GM18867 (cell line): ENCODE results near the gene EFNA3.
"Not testable (repeated sequence)": the region's sequence is repeated elsewhere in the genome, so short reads cannot be mapped to it uniquely, and the experiment has no call there.

ENCODE experiments used
- ATAC-seq: cut with Tn5 transposase; IDR thresholded peaks from one replicate; pipeline ENCODE4 v1.9.1; 2021; ENCODE audit warnings: mild to moderate bottlenecking, moderate library complexity; ENCODE audit not compliant: unreplicated experiment

The EFNA3 gene

GRCh38 chr1:155107309-155108264 lies 28.9 kb downstream of the EFNA3 start:
- ATAC-seq = no peak

GRCh38 chr1:155108296-155108695 lies 29.7 kb downstream of the EFNA3 start:
- ATAC-seq = no peak

GRCh38 chr1:155110381-155110780 lies 31.7 kb downstream of the EFNA3 start:
- no peak for ATAC-seq

DNA sequence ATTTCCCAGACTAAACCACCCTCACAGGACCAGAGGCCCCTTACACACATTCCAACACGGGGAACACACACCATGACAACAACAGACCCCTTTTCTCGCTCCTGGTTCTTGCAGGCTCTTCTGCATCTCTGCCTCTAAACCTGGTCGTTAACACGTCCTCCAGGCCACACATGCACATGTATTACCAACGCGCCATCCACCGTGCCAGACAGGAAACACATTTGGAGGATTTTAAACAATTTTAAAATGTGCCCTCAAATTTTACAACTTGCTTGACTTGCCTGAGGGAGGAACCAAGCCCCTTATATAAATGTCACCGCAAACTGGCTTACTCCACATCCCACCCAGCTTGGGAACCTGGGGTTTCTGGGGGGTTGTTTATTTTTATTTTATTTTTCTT lies 32.2 kb downstream of the EFNA3 start:
- no peak for ATAC-seq

DNA sequence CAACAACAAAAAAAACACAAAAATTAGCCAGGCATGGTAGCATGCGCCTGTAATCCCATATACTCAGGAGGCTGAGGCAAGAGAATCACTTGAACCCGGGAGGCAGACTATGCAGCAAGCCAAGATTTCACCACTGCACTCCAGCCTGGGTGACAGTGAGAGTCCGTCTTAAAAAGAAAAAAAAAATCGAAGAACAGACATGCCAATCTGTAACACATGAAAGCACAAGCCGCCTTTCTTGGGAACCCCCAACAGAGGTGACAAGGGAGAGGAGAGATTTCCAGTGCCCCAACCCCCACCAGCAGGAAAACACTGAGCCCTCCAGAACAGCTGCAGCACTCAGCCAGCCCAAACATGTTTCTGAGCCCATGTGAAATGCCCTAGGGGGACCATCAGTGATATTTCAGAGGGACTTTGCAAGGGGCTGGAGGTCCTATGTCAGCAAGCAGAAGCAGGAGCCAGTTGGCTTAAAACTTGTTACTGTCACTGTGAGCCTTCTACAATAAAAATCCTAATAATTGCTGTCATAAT lies 34.9 kb downstream of the EFNA3 start:
- ATAC-seq = no peak

- no peak for ATAC-seq
Measured at GRCh38 chr1:155116113-155116764, 37.6 kb downstream of the EFNA3 start.

DNA sequence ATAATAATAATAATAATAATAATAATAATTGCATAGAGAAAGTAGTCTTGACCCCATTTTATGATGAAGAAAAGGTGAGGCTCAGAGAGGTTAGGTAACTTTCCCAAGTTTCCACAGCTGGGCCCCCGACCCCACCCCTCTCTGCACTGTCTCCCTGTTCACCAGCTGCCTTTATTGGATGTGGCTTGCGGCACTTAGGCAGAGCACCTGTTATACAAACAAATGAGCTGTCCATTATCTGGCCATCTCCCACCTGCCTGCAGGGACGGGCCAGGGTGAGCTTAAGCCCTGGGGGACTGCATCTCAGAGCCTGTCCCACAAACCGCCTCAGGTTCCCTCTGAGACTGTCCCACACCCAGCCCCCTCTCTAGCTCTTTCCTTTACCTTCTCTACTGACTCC lies 39.0 kb downstream of the EFNA3 start:
- ATAC-seq = no peak

DNA sequence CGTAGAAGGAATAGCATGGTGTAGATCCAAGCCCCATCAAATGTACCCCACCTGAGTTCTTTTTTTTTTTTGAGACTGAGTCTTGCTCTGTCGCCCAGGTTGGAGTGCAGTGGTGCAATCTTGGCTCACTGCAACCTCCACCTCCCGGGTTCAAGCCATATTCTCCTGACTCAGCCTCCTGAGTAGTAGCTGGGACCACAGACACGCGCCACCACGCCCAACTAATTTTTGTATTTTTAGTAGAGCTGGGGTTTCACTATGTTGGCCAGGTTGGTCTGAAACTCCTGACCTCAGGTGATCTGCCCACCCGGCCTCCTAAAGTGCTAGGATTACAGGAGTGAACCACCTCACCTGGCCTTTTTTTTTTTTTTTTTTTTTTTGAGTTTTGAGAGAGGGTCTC lies 39.5 kb downstream of the EFNA3 start:
- ATAC-seq = not testable (repeated sequence)

DNA sequence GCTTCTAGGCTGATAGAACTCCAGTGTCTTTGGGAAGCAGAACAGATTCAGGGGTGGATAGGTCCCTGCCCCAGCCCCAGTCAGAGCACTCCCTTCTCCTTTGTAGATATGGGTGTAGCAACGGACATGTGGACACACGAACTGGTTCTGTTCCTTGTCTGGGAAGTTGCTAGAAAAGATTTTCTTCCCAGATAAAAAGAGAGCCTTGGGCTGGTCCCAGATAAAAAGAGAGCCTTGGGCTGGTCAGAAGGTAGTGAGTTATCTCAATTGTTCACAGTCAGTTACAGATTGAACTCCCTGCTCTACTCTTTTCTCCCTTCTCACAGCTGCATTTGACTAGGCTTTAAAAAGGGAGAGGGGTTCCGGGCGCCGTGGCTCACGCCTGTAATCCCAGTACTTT lies 41.6 kb downstream of the EFNA3 start:
- ATAC-seq = no peak

GRCh38 chr1:155121249-155121648 lies 42.6 kb downstream of the EFNA3 start:
- no peak for ATAC-seq

DNA sequence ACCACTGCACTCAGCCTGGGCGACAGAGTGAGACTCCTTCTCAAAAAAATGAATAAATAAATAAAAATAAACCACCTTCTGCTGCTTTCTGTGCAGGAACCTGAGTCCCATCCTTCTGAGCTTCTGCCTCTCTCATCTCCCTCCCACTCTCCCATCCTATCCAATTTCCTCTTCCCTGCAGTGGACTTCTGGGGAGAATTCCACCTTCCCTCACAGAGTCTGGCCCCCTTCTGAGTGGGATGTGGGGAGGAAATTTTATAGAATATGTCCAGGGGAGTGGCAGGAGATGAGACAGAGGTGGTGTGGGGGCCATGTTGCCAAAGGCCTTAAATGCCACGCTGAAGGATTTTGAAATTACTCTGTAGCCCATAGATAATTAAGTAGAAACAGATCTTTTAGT lies 43.7 kb downstream of the EFNA3 start:
- no peak for ATAC-seq

GRCh38 chr1:155123801-155124200 lies 45.2 kb downstream of the EFNA3 start:
- no peak for ATAC-seq

- no peak for ATAC-seq
Measured at GRCh38 chr1:155124503-155125463, 46.1 kb downstream of the EFNA3 start.

DNA sequence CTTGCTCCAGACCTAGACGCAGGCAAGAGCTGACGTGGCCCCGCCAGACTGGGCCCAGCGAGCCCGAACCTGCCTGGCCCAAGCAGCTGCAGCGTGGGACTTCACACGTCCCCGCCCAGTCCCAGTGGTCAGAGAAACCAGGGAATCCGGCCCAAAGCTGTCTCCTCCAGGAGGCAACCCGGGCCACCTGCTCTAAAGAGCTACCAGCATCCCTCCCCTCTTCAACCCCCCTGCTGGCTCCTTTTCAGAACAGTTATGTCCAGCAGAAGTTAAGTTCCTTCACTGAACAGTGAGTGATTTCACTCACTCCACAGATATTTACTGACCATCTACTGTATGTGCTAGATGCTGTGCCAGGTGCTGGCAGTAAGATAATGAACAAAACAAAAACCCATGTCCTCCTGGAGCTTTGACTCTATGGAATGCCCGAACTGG lies 46.9 kb downstream of the EFNA3 start:
- ATAC-seq = no peak

GRCh38 chr1:155125946-155126555 lies 47.4 kb downstream of the EFNA3 start:
- ATAC-seq = no peak

GRCh38 chr1:155126556-155127104 lies 48.0 kb downstream of the EFNA3 start:
- ATAC-seq = no peak

DNA sequence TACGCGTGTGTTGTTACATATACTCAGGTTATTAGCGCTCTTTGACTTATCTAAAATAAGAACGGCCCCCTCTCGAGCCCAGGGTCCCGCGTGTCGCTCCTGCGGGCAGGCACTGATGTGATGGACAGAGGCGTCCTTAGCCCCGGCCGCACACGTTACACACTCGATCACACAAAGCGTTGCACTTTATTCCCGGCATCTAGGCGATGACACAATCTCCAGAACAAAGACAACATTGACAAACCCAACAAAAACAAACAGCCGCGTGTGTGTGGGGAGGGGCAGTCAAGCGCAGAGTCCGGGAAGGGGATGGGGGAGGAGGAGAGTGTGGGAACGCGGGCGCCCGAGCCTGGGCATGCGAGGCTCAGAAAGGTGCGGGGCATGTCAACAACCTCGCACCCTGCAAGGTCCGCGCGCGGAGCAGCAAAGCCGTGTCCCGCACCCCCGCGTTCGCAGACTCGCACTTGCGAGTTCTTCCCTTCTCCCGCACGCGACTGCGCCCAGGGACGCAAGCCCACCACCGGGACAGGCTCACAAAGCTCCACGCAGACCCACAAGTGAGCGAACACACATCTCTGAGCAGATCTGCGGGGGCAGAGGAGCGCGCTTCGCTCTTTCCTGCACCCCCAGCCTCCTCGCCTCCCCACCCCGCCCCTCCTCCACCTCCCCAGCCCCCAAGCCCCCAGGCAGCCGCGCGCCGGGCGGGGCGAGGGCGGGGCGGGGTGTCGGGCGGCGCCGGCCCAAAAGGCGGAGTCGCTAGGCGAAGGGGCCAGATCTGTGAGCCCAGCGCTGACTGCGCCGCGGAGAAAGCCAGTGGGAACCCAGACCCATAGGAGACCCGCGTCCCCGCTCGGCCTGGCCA lies 48.7 kb downstream of the EFNA3 start, which contains the start of gene EFNA1:
Gene EFNA1 (plus strand): TSS at position 772 of the 862 bp plus-strand sequence. CDS start 102 bp downstream, outside the sequence.
- no peak for ATAC-seq

GRCh38 chr1:155127967-155128754 lies 49.5 kb downstream of the EFNA3 start:
- no peak for ATAC-seq
